Ecto neural progenitor cell (in vitro differentiated cells): ENCODE data around the gene CCNL2.
"Not testable (repeated sequence)": the region's sequence is repeated elsewhere in the genome, so short reads cannot be mapped to it uniquely, and the experiment has no call there.

Source experiments
- DNase-seq: peaks from one replicate; pipeline ENCODE4 v3.0.0-alpha.2; 2018; ENCODE audit warnings: low spot score

The CCNL2 gene

GRCh38 chr1:1399872-1400575 lies 889 bp upstream of the CCNL2 start:
- peak; percentile 49 for DNase-seq

DNA sequence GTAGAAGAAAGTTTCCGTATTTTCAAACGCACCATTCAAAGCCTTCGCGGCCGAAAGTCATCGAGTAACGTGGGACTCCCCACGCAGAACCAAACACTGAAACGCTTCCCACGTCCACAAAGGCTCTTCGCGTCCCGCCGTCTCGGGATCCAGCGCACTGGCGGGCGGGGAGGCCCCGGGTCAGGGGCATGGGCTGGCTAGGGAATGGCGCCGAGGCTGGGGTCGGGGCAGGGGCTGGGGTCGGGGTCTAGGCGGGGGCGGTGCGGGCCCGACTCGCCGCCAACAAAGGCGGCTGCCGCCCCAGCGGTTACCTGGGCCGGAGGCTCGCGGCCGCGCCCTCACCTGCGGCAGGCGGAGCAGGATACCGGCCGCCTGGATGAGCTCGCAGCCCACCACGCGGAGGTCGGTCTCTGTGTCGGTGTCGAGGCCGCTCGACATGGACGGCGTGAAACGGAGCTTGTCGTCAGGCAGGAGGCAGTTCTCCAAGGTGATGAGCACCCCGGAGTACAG lies 403 bp downstream of the CCNL2 start:
- DNase-seq, result no peak

GRCh38 chr1:1397839-1398523 lies 1.2 kb downstream of the CCNL2 start:
- no peak for DNase-seq

DNA sequence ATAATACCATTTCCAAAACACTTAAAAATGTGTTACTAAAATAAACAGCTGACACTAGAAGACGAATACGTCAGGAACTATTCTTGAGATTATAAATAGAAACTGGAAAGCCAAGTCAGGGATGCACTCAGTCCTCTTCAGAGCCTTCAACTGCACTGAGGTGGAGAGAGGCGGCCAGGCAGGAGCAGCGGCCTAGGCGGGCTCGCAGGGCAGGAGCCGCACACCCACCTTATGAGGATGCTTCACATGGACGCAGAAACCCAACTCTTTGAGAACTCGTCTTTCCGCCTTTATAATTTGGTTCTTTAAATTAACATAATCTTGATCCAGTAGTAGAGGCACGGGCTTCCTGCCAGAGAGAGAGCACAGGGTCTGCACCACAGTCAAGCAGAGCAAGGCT lies 4.0 kb downstream of the CCNL2 start:
- no peak for DNase-seq

- no peak for DNase-seq
These were observed 5.0 kb downstream of the CCNL2 start for GRCh38 chr1:1394116-1394515.

DNA sequence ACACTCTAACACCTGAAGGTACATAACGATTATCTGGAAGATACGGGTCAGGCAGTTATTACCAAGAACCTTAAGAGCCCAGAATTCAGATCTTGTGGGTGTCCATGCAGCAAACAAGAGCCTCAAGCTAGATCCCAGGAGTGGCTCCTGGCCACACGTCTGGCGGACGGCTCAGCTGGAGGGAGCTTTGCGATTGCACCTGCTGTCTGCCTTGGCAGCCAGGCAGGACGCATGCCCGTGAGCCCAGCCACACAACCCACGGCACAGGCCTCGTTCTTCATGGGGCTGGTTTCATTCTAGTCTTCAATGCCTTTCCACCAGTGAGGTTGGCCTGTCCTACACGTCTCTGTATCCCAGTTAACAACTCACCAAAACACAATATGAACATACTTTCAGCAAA lies 5.7 kb downstream of the CCNL2 start:
- DNase-seq, result no peak

DNA sequence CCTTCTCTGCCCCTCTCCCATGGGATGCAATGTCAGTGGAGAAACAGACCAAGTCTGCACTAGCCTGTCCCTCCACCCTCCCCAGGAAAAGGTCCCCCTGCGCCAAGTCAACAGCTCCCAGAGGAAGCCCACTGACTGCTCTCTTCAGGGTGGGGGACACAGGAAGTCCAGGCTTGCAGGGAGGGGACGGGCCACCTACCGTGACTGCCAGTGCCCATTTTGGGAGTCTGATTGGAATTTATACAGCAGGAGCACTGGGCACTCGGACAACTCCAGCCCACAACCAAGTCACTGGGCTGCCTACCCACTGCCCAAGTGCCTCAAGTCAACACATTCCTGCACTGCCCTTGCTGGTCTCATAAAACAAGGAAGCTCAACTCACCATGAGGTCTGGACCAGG lies 6.1 kb downstream of the CCNL2 start:
- no peak for DNase-seq

- no peak for DNase-seq
These were observed 7.9 kb downstream of the CCNL2 start for GRCh38 chr1:1391225-1391624.

- no peak for DNase-seq
These were observed 8.5 kb downstream of the CCNL2 start for GRCh38 chr1:1390675-1391074.

DNA sequence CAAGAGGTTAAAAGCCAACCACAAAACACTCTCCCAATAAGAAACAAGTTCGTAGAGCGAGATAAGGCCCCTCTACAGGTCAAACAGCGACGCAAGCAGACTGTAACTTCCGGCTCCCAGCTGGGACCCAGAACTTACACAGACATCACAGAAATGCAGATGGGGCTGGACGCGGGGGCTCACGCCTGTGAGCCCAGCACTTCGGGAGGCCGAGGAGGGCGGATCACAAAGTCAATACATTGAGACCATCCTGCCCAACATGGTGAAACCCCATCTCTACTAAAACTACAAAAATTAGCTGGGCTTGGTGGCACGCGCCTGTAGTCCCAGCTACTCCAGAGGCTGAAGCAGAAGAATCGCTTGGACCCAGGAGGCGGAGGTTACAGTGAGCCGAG lies 11.1 kb downstream of the CCNL2 start:
- DNase-seq, result no peak

GRCh38 chr1:1387098-1388077 lies 11.7 kb downstream of the CCNL2 start:
- no peak for DNase-seq

- DNase-seq, result no peak
These were observed 13.2 kb downstream of the CCNL2 start for GRCh38 chr1:1385931-1386330.

DNA sequence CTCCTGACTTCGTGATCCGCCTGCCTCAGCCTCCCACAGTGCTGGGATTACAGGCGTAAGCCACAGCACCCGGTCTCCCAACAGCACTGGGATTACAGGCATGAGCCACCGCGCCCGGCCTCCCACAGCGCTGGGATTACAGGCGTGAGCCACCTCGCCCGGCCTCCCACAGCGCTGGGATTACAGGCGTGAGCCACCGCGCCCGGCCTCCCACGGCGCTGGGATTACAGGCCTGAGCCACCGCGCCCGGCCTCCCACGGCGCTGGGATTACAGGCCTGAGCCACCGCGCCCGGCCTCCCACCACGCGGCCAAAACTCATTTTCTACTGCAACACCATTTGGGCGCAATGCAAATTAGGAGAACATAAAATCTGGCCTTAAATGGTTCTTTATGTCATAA lies 13.8 kb downstream of the CCNL2 start:
- not testable (repeated sequence) for DNase-seq

DNA sequence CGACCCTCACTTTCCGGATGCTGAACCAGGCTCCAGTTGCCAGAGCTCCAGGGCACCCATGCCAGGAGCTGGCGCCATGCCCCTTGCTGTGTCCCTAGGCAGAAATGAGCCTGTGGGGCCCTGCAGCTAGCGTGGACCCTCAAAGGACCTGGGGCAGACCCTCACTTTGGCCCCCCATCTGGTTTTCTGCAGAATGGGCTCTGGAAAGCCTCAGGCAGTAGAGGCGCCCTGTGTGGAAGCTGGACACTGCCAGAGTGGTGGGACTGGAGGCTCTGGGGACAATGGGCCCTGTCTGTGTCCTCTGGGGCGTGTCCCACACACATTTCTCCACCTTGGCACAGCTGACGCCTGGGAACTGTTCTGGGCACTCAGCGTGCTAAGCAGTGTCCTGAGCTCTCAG lies 17.8 kb downstream of the CCNL2 start:
- no peak for DNase-seq

GRCh38 chr1:1380860-1381259 lies 18.3 kb downstream of the CCNL2 start:
- no peak for DNase-seq

GRCh38 chr1:1377540-1378205 lies 21.5 kb downstream of the CCNL2 start:
- DNase-seq, result no peak

DNA sequence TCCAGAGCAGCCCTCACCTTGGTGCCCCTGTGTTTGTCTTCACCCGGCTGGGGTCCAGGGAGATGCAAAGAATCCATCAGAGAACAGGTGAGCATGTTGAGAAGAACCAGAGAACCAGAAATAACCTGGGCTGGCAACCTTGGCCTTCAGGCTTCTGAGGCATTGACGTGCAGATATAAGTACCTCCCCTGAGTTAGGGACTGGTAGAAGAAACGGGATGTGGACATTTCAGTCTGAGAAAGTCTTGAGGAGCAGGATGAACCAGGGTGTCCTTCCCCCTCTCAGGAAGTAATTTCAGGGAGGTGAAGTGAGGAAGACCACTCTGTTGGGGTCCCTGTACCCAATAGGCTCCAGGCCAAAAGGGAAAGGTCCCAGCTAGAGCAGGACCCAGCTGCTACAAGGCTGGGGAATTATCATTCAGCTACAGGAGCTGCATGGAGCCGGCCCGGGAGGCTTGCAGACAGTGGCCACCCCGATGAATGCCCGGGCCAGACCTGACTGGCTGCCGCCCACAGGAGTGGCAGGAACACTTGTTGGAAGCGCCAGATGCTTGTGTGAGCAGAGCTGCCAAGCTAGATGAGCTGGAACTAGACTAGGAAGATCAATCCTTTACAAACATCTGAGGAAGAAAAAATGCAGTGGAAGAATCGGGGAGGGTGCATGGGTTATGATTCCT lies 22.4 kb downstream of the CCNL2 start:
- peak; percentile 42 for DNase-seq

- peak; percentile 98 for DNase-seq
These were observed 24.0 kb downstream of the CCNL2 start, which contains the start of gene AURKAIP1 for GRCh38 chr1:1374929-1375662. Gene AURKAIP1 (minus strand): TSS chr1:1375207. CDS start chr1:1374756, 451 bp downstream.

GRCh38 chr1:1374589-1374928 lies 24.6 kb downstream of the CCNL2 start:
- no peak for DNase-seq

DNA sequence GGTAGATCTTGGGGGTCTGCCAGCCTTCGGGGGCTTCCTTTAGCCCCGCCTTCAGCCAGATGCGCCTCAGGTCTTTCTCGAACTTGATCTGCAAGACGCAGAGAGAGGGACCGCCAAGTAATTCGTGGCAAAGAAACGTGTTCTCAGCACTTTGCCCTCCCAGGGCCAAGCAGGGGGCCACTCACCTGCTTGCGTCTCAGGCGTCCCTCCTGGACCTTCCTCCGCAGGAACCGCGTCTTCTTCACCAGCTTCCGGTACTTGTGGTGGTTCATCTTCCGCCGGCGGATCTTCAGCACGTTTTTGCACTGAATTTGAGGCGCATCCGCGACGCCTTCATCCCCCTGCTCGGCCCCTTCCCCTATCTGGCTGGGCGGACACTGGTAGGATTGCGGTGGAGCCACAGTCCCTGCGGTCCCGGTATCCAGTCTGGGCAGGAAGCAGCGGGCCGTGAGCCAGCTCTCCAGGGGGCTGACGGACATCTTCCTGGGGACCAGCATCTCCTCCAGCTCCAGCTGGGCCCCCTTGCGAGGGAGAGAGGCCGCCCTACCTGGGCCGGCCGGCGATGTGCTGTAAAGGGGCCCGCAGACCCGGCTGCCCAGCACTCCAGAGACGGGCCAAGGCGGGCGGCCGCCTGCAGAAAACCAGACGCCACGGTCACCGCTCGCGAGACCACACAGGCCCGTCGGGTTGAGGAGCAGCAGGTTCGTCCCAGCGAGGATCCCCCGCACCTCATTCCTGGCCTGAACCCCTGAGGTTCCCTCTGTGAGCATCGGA lies 25.1 kb downstream of the CCNL2 start:
- no peak for DNase-seq
